Memory B cell (primary cell): ENCODE data around the gene GFOD1.

Experiments used
- ATAC-seq: fragments of 150-1000 bp; cut with Tn5 transposase; 2 replicates; pipeline ENCODE4 v1.10.0; 2021; ENCODE audit warnings: low read depth, mild to moderate bottlenecking, moderate library complexity
- DNase-seq, 2 donors: peaks; one replicate each; pipeline ENCODE4 v3.0.0; 2022; ENCODE audit warnings: low spot score in 2 of 2
- H3K27ac Mint-ChIP-seq: one replicate; pipeline ENCODE4 v1.8.0; 2022; ENCODE audit warnings: mild to moderate bottlenecking, moderate library complexity, mixed read lengths
- H3K27me3 Mint-ChIP-seq: one replicate; pipeline ENCODE4 v1.8.0; 2022; ENCODE audit warnings: mixed read lengths
- H3K36me3 Mint-ChIP-seq: one replicate; pipeline ENCODE4 v1.8.0; 2022; ENCODE audit warnings: mild to moderate bottlenecking, mixed read lengths
- H3K4me1 Mint-ChIP-seq: one replicate; pipeline ENCODE4 v1.8.0; 2022; ENCODE audit warnings: mixed read lengths
- H3K4me3 Mint-ChIP-seq: one replicate; pipeline ENCODE4 v1.8.0; 2022; ENCODE audit warnings: mild to moderate bottlenecking, moderate library complexity, mixed read lengths
- H3K9me3 Mint-ChIP-seq: one replicate; pipeline ENCODE4 v1.8.0; 2022; ENCODE audit warnings: mixed read lengths

GFOD1 gene, protein sequence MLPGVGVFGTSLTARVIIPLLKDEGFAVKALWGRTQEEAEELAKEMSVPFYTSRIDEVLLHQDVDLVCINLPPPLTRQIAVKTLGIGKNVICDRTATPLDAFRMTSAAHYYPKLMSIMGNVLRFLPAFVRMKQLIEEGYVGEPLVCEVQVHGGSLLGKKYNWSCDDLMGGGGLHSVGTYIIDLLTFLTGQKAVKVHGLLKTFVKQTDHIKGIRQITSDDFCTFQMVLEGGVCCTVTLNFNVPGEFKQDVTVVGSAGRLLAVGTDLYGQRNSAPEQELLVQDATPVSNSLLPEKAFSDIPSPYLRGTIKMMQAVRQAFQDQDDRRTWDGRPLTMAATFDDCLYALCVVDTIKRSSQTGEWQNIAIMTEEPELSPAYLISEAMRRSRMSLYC

DNA sequence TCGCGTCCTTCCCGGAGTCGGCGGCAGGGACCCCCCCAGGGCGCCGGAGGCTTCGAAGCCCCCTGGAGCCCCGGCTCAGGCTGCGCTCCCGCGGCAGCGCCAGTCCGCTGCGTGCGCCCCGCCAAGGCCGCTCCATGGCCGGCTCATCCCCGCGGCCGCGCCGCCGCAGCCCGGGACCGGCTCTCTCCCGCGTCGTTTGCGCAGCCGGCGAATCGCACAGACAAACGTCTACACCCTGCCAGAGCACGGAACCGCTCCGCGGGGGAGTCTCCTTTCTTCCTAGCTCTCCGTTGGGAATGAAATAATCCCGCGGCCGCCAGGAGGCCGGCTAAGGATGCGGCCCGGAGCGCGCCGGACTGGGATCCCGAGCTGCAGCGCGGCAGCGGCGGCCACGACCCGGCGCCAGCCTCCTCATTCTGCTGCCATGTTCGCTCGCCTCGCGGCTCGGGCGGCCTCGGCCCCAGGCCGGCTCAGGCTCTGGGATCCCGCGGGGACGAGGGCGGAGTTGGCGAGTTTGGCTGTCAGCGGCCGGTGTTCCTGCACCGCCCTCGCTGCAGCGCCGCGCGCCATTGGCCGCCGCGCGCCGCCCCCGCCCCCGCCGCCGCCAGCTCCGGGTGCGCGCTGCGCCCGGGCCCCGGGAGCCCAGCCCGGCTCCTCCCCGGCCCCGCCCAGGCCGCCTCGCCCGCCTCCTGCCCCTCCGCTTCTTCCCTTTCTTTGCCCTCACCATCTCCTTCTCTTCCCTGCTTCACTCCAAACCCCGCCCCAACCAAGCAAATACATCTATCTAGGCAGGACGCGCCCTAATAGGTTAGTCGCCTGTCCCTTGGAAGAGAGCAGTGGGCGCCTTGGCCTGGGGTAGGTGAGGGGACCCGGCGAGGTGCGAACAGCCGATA, at the start of gene GFOD1:
GFOD1 (minus strand) TSS at position 479 of the 893 bp plus-strand sequence. CDS start 710 bp downstream, outside the sequence.
- ATAC-seq (peak; percentile 70), DNase-seq (peak; percentile 69)
- Mint-ChIP-seq H3K36me3 (no peaks in the 10 kb centered on the region), H3K27me3 (no peaks in the 10 kb centered on the region), H3K4me1 (peaks cover 30% of the 10 kb centered on the region), H3K4me3 (peak within 1 kb of the TSS; percentile 95), H3K9me3 (no peaks in the 10 kb centered on the region), H3K27ac (peak within 1 kb of the TSS; percentile 89)

DNA sequence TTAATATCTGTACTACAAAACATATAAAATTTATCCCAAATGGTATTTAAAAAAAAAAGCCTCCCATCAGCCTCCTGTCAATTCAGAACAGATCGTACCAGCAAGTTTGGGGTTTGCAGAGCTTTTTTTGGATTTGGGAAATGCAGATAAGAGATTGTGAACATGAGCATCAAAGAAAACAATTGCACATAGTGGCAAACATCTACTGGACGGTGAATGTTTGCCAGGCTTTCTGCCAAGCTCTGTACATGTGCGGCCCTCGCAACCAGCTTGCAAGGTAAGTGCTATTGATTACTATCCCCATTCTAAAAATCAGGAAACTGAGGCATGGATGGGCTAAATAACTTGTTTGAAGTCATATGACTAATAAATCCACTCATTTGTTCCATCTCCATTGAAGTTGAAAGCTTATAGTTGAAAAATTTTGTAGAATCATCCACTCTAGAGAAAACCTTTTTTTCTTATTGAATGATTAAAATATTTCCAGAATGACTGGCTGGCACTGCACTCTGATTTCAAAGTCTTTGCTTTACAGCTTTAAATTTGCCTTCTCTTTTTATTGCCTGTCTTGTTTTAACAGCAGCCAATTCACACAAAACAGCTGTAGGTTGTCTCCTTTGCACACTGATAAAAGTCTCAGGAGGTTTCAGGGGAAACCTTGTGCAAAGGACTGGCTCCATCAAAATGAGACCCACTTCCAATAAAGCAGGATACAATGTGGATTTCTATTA, 49.6 kb upstream of the GFOD1 start:
- no peaks in the 10 kb centered on the region for H3K27me3 Mint-ChIP-seq
- H3K4me1 Mint-ChIP-seq: peaks cover 15% of the 10 kb centered on the region

DNA sequence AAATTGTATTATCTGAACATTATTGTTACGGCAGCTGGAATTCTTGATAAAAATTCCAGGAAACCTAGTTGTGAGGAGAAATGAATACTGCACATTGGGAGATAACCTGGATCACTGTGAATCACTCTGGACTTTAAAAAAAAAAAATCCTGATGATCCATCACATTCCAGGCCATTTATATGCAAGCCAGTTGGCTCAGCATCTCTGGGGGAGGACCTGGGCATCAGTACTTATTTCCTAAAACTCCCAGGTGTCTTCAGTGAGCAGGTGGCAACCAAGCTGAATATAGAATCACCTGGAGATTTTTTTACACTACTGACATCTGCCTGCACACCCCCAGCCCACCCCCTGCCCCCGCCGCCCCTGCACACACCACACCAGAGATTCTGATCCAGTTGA, 47.9 kb upstream of the GFOD1 start:
- H3K4me3 Mint-ChIP-seq: no peak overlapping the region
- no peak for DNase-seq
- no peak overlapping the region for H3K27ac Mint-ChIP-seq
- H3K36me3 Mint-ChIP-seq: no peaks in the 10 kb centered on the region
- peaks cover 15% of the 10 kb centered on the region for H3K4me1 Mint-ChIP-seq
- no peak for ATAC-seq
- no peaks in the 10 kb centered on the region for H3K27me3 Mint-ChIP-seq
- H3K9me3 Mint-ChIP-seq: no peaks in the 10 kb centered on the region

More for the DNA sequence above, 49.6 kb upstream of the GFOD1 start:
- DNase-seq (no peak), ATAC-seq (no peak)
- Mint-ChIP-seq H3K9me3 (no peaks in the 10 kb centered on the region), H3K36me3 (no peaks in the 10 kb centered on the region), H3K4me3 (no peak overlapping the region), H3K27ac (no peak overlapping the region)

DNA sequence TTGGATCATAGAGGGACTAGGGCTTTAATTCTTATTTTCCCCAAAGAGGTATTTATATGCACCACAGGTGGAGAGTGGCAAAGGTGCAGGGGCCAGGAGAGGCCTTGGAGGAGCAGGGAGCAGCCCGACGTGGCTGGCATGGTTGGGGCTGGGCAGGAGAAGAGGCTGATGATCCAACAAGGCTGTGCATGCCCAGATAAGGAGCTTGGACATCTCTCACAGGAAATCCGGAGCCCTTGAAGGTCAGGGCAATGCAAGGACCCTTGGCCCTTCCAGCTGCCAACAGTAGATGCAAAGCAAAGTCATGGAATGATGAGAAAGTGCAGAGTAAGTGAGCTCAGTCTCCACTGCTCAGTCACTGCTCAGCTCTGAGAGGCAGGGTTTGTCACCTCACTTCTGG, 47.1 kb upstream of the GFOD1 start:
- DNase-seq (no peak), ATAC-seq (no peak)
- Mint-ChIP-seq H3K27me3 (no peaks in the 10 kb centered on the region), H3K4me1 (peaks cover 12% of the 10 kb centered on the region), H3K27ac (no peak overlapping the region), H3K9me3 (no peaks in the 10 kb centered on the region), H3K4me3 (no peak overlapping the region), H3K36me3 (no peaks in the 10 kb centered on the region)

DNA sequence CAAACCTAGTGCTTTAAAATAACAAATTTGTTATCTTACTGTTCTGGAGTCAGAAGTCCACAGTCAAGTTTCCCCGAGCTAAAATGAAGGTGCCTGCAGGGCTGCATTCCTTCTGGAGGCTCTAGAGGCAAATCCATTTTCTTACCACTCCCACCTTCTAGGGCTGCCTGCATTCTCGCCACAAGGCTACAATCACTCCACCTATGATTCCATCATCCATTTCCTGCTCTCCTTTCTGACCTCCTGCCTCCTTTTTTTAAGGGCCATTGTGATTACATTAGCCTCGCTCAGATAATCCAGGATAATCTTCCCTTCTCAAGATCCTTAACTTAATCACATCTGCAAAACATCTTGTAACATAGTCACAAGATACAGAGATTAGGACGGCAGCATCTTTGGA, 44.6 kb upstream of the GFOD1 start:
- ATAC-seq (no peak), DNase-seq (no peak)
- Mint-ChIP-seq H3K36me3 (no peaks in the 10 kb centered on the region), H3K4me3 (no peak overlapping the region), H3K27ac (no peak overlapping the region), H3K4me1 (peaks cover 14% of the 10 kb centered on the region), H3K9me3 (no peaks in the 10 kb centered on the region), H3K27me3 (no peaks in the 10 kb centered on the region)

DNA sequence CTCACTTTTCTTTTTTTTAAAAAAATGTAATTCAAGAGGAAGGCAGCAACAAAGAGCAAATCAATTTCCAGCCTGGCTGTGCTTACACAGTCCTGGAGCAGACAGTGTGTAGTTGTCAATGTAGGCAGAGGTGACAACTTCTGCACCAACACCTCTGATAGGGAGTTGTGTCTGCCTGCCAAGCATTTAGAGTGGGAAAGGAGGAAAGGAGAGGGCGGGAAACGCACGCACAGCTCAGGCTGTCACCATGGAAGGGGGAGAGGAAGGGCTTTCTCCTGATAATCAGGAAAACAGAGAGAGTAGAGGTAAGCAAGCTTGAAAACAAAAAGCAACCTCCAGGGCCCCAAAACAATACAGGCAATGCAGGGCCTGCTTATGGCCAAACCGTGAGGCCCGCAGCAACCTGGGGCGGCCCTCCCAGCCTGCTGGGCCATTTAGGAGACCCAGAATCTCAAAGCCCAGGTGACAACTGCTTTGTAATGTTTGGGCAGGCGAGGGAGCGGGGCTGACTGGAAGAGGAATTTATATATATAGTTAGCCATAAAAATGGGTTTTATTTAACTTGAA, 41.5 kb upstream of the GFOD1 start:
- Mint-ChIP-seq H3K36me3 (no peaks in the 10 kb centered on the region), H3K4me1 (peaks cover 25% of the 10 kb centered on the region), H3K9me3 (no peaks in the 10 kb centered on the region), H3K27me3 (no peaks in the 10 kb centered on the region), H3K4me3 (no peak overlapping the region), H3K27ac (no peak overlapping the region)
- DNase-seq (no peak), ATAC-seq (no peak)

DNA sequence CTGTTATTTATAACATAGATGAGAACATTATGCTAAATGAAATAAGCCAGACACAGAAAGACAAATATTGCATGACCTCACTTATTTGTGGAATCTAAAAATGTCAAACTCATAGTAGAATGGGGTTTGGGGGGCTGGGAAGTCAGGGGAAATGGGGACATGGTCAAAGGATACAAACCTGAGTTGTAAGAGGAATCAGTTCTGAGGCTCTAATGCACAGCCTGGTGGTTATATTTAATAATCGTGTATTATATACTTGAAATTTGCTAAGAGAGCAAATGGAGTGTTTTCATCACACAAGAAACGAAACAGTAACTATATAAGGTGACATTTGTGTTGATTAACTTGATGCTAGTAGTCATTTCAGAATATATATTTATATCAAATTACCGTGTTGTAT, 40.8 kb upstream of the GFOD1 start:
- ATAC-seq: no peak
- DNase-seq: no peak
- peaks cover 25% of the 10 kb centered on the region for H3K4me1 Mint-ChIP-seq

DNA sequence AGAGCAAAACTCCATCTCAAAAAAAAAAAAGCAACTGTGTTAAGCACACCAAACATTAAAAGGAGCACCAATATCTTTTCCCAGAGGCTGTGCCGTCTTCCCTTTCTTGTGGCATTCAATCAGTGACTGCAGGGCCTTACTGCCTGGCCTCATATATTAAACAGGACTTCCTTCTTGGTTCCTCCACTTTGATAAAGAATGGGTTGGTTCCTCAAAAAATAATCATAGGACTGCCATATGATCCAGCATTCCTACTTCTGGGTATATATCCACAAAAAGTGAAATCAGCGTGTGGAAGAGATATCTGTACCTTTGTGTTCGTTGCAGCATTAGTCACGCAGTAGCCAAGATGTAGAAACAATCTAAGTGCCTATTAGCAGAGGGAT, 40.3 kb upstream of the GFOD1 start:
- no peaks in the 10 kb centered on the region for H3K9me3 Mint-ChIP-seq
- H3K27me3 Mint-ChIP-seq: no peaks in the 10 kb centered on the region
- ATAC-seq: no peak
- H3K36me3 Mint-ChIP-seq: no peaks in the 10 kb centered on the region
- peak overlapping the region; percentile 29 for H3K27ac Mint-ChIP-seq
- DNase-seq: no peak
- peaks cover 20% of the 10 kb centered on the region for H3K4me1 Mint-ChIP-seq
- no peak overlapping the region for H3K4me3 Mint-ChIP-seq

More for the DNA sequence above, 40.8 kb upstream of the GFOD1 start:
- no peak overlapping the region for H3K4me3 Mint-ChIP-seq
- H3K27ac Mint-ChIP-seq: peak overlapping the region; percentile 29
- no peaks in the 10 kb centered on the region for H3K9me3 Mint-ChIP-seq
- H3K36me3 Mint-ChIP-seq: no peaks in the 10 kb centered on the region
- H3K27me3 Mint-ChIP-seq: no peaks in the 10 kb centered on the region

DNA sequence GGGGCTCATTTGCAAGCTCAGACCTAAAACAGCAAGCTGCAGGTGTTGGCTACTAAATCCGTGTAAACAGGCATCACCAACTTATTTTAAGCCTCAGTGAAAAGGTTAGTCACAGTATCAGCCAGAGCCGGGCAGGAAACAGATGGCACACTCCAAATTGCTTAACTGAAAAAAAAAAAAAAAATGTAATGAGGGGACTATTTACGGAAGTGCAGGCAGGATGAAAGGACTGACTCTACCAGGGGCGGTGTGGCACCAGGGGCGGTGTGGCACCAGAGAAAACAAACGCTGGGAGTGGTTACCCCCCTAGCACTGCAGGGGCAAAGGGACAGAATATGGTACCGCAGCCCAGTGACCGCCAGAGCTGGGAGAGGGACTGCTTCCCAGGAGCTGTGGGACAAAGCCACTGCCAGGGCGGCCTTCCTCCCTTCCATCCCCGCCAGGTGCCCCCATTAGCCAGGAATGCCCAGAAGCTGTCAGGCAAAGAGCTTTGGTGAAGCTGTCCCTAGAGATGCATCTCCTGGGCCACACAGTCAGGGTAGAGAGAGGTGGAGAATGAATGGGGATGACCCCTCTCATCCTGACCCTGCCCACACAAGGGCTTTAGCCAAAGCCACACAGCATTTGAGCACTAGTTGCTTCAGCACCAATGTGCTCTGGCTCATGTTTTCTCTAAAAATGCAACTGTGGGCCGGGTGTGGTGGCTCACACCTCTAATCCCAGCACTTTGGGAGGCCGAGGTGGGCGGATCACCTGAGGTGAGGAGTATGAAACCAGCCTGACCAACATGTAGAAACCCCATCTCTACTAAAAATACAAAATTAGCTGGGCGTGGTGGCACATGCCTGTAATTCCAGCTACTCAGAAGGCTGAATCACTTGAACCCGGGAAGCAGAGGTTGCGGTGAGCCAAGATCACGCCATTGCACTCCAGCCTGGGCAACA, 39.6 kb upstream of the GFOD1 start:
- Mint-ChIP-seq H3K9me3 (no peaks in the 10 kb centered on the region), H3K4me3 (peak overlapping the region; percentile 8), H3K36me3 (no peaks in the 10 kb centered on the region), H3K27me3 (no peaks in the 10 kb centered on the region), H3K27ac (peak overlapping the region; percentile 83), H3K4me1 (peaks cover 19% of the 10 kb centered on the region)
- DNase-seq: peak; percentile 48 to 49
- peak; percentile 95 for ATAC-seq

DNA sequence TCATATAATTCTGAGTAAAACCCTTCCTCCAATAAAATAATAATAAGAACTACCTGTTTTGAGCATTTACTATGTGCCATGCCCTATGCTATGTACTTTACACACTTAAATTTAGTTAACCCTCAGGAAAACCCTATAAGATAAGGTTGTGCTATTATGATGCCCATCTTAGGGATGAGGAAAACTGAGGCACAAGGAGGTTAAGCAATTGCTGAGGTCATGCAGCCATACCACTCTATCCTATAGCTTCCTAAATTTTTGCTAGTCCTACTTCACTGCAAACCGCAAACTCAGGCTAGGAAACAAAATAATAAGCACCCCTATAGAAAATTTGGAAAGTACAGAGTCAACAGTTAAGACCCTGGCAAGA, 38.9 kb upstream of the GFOD1 start:
- no peaks in the 10 kb centered on the region for H3K36me3 Mint-ChIP-seq
- no peaks in the 10 kb centered on the region for H3K9me3 Mint-ChIP-seq
- ATAC-seq: no peak
- DNase-seq: no peak
- peak overlapping the region; percentile 83 for H3K27ac Mint-ChIP-seq
- peaks cover 19% of the 10 kb centered on the region for H3K4me1 Mint-ChIP-seq
- peak overlapping the region; percentile 8 for H3K4me3 Mint-ChIP-seq
- H3K27me3 Mint-ChIP-seq: no peaks in the 10 kb centered on the region

DNA sequence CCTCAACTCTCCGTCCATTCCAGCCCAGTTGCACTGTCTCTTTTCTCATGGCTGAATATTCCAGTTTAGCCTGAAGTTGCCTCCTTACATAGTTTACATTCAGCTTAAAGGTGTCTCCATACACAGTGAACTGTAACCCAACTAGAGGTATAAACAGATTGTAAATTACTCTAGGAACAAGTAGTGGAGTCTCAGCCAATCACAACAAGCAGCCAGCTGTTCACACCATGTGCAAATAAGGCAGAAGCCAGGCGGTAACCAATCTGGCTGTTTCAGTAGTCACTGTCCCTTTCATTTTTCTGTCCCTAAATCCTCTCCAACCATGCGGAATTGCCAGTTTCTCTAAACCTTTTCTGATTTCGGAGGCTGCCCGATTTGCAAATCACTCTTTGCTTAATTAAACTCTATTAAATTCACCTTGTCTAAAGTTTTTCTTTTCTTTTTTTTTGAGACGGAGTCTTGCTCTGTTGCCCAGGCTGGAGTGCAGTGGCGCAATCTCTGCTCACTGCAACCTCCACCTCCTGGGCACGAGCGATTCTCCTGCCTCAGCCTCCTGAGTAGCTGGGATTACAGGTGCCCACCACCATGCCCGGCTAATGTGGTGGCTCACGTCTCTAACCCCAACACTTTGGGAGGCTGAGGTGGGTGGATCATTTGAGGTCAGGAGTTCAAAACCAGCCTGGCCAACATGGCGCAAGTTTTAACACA, 37.6 kb upstream of the GFOD1 start:
- DNase-seq (no peak), ATAC-seq (no peak)
- Mint-ChIP-seq H3K4me3 (no peak overlapping the region), H3K9me3 (no peaks in the 10 kb centered on the region), H3K27me3 (no peaks in the 10 kb centered on the region), H3K27ac (peak overlapping the region; percentile 83), H3K4me1 (peaks cover 20% of the 10 kb centered on the region), H3K36me3 (no peaks in the 10 kb centered on the region)

DNA sequence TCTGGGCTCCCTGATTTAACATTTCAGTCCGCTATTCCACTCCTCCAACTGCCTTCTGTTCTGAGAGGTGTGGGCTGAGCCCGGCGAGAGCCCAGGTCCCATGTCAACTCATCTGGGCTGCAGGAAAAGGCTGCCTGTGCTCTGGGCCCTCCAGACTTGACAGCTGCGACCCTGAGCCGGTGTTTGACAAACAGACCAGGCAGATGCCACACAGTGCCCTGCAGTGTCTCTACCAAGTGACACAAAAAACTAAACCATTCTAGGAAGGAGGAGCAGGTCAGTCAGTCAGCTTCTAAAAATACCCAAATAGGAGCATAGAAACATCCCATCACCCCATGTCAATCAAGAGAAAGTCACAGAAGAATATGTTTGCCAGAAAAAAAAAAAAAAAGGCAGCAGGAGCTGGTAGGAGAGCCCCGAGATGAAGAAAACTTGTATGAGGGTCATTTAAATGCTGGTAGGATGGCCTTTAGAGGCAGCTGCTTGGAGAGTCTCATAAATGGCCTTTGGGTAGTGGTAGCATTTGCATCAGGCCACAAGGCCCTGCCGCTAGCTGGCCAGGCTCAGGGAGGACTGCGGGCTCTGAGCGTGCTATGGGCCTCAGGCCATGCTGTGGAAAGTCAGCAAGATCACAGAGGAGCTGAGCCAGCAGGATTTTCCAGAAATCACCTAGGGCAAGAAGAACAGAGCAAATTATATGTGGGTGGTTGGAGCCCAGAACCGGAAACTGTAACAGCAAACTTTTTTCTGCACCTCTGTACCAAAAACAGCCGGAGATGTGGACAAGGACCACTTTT, 36.6 kb upstream of the GFOD1 start:
- no peak overlapping the region for H3K4me3 Mint-ChIP-seq
- H3K9me3 Mint-ChIP-seq: no peaks in the 10 kb centered on the region
- H3K4me1 Mint-ChIP-seq: peaks cover 20% of the 10 kb centered on the region
- ATAC-seq: no peak
- H3K36me3 Mint-ChIP-seq: no peaks in the 10 kb centered on the region
- no peak overlapping the region for H3K27ac Mint-ChIP-seq
- no peak for DNase-seq
- H3K27me3 Mint-ChIP-seq: no peaks in the 10 kb centered on the region
